Measurements from ENCODE around the gene HSPBAP1.

Gene HSPBAP1, protein sequence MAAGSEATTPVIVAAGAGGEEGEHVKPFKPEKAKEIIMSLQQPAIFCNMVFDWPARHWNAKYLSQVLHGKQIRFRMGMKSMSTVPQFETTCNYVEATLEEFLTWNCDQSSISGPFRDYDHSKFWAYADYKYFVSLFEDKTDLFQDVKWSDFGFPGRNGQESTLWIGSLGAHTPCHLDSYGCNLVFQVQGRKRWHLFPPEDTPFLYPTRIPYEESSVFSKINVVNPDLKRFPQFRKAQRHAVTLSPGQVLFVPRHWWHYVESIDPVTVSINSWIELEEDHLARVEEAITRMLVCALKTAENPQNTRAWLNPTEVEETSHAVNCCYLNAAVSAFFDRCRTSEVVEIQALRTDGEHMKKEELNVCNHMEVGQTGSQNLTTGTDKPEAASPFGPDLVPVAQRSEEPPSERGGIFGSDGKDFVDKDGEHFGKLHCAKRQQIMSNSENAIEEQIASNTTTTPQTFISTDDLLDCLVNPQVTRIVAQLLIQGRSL

DNA sequence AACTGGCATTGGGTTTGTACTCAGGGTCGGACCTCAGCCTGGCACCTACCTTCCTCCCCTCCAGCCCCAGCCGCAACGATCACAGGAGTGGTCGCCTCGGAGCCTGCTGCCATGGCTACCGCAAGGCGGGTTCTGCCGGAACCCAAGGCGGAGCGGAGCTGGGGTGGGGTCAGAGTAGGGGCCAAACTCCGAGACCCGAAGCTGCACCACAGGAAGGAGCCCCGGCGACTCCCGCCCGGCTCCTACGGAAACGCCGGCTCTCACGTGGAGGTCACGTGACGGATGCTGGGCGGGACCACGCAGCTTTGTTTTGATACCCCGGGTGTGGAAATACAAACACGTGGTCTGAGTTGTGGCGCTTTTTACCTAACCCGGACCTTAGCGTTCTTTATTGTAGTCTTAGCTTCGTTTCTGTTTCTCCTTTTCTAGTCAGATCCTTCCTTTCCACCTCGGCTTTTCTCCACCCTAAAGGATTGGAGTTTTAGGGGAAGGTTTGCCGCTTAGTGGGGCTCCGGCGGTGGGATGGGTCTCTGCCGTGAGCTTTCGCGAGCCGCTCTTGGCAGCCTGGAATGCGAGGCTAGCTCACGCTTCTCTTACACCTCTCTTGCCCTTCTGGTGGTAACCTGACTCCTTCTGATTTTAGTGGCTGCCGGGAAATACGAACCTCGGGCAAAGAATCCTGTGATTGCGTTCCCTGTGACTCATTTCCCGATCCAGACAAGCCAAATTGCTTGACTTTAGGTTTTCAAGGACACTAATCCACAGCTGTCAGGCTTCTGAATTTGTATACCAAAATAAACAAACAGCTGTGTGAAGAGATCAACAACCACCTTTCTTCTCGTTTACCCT is at the start of gene HSPBAP1:
TSS of gene HSPBAP1 (minus strand) at position 264 of the 849 bp plus-strand sequence. CDS start at position 113, 151 bp downstream.
- DNase-seq, result no peak

DNA sequence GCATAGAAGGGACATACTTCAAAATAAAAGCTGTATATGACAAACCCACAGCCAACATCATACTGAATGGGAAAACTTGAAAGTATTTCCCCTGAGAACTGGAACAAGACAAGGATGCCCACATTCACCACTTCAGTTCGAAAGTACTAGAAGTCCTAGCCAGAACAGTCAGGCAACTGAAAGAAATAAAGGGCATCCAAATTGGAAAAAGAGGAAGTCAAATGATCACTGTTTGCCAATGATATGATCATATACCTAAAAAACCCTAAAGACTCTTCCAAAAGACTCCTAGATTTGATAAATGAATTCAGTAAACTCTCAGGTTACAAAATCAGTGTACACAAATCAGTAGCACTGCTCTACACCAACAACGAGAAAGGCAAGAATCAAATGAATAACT is 42.0 kb upstream of the HSPBAP1 start:
- DNase-seq, result no peak

DNA sequence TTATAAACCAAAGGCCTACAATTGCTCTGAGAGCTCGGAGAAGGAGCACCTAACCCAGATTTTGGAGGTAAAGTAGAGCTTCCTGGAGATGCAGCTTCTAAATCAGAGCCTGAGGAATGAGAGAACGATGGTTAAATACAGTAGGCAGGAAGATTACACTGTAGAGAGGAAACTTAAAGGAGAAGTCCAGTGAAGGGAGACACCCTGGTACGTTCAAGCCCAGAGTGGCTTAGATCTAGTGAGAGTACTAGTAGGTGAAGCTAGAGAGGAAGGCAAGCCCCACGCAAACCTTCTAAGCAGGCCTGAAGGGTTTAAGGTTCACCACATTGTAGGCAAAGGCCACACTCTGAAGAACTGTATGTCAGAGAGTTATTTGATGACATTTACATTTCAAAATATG is 34.6 kb upstream of the HSPBAP1 start:
- DNase-seq, result no peak

DNA sequence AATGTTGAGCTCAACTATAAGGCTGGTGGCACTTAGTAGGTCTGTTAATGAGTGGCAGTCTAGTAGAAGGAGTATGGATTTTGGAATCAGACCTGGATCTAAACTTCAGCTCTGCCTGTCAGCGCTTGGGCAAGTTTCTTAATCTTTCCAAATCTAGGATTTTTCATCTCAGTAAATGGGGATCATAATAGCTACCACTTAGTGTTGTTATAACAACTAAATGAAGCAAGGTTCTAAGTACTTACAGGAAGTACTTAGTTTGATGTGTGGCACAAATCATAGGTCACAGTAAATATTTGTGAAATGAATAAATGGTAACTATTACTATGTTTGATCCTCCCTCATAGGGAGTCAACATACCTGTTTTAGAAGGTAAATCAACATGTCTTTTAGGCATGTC is 32.6 kb upstream of the HSPBAP1 start:
- no peak for DNase-seq

DNA sequence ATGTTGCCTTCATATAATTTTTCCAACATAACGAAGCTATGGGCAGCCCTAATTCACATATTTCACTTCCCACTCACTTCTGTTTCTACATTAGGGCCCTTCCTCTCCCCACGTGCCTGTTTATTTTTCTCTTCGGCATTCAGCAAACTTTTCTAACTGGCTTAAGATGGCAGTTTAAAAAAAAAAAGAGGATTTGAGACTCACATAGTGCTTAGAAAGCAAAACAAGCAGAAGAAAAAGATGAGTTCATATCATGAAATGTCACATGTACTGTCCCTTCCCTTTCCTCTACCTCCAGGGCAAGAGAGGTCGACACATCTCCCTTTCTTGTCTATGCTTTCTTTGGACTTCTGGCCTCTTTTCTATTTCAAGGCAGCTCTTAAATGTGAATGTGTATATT is 31.8 kb upstream of the HSPBAP1 start:
- no peak for DNase-seq

DNA sequence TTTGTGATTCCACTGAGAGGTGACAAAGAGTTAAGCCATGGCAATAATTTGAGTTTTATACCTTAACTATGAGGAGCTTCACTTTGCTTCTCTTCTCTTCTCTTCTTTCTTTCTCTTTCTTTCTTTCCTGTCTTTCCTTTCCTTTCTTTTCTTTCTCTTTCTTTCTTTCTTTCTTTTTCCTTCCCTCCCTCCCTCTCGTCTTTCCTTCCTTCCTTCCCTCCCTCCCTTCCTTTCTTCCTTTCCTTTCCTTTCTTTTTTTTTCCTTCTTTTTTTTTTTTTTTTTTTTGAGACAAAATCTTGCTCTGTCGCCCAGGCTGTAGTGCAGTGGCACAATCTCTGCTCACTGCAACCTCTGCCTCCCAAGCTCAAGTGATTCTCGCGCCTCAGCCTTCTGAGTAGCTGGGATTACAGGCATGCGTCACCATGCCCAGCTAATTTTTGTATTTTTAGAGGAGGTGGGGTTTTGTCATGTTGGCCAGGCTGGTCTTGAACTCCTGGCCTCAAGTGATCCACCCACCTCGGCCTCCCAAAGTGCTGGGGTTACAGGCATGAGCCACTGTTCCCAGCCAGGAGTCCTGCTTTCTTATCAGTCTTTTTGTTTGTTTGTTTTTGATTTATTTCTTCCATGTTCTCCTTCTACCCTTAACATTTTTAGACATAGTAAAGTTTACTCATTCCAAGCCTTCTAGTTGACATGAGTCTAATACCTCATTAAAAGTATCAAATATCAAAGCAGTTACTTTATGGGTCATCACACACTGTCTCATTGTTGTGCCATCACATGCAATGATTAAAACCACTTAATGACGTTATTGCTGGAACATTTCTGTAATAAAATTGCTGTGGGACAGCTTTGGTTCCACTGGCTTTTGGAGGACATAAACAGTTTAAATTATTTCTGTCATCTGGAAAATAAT is 31.1 kb upstream of the HSPBAP1 start:
- DNase-seq, result no peak

DNA sequence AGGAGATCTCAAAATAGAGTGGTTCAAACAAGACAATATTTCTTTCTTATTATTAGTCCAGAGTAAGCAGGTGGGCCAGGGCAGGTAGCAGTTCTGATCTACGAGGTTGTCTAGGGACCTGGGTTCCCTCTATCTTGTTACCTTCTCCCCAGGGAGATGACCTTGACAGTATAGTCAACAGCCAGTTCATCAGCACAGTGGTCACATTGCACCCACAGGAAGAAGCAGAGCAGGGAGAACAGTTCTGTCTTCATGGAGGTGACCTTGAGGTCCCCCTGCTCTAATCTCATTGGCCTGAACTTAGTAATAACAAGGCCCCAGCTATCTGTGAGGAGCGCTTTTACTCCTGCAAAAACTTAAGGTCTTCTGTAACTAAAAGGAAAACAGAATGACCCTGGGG is 23.0 kb upstream of the HSPBAP1 start:
- DNase-seq, result no peak

DNA sequence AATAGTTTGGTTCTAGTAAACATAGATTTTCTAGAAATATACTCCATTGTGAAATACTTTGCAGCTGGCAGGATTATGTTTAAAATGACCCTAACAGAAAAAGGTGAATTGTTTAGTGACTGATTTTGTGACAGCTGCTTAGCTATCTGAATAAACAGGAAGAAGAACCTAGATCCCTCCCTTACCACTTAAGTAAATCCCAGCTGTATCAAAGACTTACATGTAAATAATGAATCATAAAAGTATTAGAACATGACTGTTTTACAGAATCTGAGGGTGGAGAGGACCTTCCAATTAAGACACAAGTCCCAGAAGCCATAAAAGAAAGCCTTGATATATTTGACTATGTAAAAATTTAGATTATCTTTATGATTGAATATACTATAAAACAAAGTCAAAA is 17.1 kb upstream of the HSPBAP1 start:
- DNase-seq, result no peak

DNA sequence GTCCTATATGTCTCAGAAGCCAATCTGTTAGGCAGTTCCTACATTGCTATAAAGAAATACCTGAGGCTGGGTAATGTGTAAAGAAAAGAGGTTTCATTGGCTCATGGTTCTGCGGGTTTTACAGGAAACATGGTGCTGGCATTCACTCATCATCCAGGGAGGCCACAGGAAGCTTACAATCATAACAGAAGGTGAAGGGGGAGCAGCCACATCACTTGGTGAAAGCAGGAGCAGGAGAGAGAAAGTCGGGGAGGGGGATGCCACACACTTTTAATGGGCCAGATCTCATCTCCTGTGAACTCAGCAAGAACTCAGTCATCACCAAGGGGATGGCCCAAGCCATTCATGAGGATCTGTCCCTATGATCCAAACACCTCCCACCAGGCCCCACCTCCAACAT is 10.3 kb upstream of the HSPBAP1 start:
- no peak for DNase-seq

DNA sequence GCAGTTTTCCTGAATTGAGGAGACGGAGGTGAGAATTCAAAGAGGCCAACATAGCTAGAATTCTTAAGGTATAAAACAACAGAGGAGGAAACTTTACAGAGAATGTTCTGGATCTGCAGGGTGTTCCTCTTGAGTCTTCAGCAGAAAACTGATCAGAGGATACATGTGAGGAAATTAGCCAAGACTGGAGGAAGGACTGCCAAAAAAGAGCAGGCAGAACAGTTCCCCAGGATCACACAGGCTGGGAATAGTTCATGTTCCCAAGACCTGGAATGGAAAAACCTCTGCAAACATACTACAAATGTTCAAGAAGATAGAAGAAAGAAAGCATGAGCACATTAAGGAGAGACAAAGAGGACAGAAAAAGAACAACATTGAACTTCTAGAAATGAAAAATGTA is 8.7 kb upstream of the HSPBAP1 start:
- no peak for DNase-seq

DNA sequence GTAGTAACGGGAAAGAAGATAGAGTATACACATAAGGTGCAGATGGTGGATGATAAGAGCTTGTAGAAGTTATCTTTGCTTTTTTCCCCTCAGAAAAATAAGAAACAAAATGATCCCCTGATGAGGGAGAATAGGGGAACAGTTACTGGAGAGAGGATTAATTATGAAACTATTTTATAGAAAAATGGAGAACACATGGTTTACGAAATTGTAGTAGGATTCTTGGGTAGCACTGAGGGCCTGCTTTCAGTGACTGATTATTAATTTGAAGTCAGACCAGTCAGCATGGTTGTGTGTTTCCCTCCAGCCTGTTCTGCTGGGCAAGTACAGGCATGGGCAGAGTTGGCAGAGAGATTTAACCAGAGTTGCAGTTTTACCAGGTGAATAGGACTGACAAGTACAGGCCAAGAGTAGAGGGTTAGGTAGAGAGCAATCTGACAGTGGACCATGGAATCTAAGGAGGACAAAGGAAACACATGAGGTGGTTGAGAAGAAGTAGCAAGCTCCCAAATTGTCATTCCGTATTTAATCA is 7.1 kb upstream of the HSPBAP1 start:
- DNase-seq, result no peak

DNA sequence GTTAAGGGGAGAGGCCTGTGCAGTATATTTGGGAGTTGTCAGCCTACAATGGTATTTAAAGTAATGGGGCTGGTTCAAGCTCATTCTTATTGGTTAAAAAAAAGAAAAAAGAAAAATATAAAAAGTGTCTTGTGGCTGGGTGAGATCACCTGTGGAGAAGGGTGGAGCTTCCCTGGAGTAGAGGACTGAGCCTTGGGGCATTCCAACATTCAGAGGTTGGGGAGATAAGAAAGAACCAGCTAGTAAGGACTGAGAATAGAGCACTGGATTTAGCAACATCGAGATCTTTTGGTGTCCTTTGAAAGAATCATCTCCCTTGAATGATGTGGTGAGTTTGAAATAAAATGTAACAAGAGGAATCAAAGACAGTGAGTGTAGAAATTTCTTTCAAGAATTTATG is 6.4 kb upstream of the HSPBAP1 start:
- DNase-seq, result no peak

DNA sequence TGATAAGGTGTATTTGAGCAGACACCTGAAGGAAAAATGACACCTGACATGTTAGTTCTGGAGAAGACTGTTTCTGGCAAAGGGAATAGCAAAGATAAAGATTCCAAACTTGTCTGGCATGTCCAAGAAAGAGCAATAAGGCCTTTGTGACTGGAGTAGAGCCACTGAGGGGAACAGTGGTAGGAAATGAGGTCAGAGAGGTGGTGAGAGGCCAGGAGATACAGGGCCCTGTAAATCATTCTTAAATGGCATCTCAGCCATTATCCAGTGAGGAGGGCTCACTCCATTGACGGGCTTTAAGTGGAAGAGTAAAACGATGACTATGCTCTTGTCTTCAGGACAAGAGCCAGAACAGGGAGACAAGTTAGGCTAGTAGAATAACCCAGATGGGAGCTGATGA is 5.7 kb upstream of the HSPBAP1 start:
- DNase-seq, result no peak

DNA sequence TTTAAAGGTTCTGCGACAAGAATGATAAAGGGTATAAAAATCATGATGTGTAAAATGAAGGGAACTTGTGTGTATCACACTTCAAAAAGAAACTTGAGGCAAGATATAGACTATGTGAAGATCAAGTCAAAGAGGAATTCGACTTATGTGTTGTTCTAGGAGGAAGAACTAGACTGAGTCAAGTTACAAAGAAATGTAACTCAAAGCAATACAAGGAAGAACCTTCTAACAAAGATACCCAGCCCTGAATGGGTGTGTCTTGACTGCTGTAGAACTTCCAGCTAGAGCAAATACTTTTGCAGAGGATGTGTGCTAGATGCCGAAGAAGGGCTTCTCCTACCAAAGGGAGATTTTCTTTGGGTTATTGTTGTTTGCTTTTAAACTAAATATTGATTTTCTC is 3.7 kb upstream of the HSPBAP1 start:
- no peak for DNase-seq

DNA sequence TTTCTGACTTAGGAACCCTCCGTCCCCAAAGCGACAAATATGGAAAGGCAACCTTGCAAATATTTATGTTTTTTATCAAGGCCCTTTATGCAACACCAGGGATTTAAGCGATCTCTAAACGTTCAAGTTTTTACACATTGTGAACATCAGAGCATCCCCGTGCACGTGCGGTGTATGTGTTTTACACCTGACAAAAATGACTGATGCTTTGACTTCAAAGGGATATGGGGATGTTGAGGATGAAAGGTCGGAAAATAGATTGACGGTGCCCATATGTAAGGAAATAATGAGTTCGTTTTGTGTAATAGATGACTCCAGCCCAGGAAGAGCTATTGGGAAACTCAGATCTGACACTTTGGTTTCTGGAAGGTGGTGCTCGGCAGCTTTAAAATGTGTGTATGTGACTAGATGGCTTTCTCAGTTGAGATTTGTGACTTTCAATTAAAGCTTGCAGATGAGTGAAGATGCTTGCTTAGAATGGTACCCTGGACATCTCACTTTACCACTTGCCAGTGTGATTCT is 2.1 kb upstream of the HSPBAP1 start:
- DNase-seq, result no peak

DNA sequence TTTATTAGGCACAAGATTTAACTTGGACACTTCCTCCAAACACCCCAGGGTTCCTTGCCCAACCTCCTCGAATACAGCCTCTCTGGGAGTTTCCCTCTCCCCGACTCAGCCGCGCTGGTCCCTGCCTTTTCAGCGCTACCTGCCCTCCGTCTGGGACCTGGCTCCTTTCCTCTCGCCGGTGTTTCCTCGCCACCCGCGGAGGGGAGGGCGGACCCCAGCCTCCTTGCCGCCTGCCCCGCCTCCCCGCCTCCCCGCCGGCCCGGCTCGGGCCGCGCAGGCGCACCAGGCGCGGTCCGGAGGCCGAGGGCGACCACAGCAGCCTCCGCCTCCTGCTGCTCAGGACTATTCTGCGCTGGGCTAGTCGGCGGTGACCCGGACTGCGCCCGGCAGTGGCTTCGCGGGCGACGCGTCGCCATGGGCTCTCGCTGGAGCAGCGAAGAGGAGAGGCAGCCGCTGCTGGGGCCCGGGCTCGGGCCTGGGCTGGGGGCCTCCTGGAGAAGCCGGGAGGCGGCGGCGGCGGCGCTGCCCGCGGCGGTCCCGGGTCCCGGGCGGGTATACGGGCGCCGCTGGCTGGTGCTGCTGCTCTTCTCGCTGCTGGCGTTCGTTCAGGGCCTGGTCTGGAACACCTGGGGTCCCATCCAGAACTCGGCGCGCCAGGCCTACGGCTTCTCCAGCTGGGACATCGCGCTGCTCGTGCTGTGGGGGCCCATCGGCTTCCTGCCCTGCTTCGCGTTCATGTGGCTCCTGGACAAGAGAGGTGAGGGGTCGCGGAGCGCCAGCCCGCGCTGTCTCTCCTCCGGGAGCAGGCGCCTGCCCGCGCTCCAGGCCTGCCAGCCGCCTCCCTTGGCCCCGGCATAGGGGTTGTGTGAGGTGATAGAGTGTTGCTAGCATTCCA is 1.4 kb upstream of the HSPBAP1 start, which contains the start of gene SLC49A4:
TSS of gene SLC49A4 (plus strand) at position 291 of the 895 bp plus-strand sequence. CDS start at position 415, 124 bp downstream.
- no peak for DNase-seq

DNA sequence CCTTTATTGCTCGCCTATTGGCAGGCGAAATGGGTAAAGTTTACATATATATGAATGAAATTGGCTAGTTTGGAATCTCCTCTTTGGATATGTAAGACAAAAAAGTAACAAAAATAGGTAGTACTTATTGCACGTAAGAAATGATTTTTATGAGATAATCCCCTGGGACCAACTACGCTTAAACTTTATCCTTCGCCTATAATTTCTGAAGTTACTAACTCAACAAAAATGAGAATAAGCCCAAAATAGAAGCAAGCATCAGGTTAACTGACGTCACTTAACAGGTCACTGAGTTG is 800 bp upstream of the HSPBAP1 start:
- DNase-seq, result no peak

DNA sequence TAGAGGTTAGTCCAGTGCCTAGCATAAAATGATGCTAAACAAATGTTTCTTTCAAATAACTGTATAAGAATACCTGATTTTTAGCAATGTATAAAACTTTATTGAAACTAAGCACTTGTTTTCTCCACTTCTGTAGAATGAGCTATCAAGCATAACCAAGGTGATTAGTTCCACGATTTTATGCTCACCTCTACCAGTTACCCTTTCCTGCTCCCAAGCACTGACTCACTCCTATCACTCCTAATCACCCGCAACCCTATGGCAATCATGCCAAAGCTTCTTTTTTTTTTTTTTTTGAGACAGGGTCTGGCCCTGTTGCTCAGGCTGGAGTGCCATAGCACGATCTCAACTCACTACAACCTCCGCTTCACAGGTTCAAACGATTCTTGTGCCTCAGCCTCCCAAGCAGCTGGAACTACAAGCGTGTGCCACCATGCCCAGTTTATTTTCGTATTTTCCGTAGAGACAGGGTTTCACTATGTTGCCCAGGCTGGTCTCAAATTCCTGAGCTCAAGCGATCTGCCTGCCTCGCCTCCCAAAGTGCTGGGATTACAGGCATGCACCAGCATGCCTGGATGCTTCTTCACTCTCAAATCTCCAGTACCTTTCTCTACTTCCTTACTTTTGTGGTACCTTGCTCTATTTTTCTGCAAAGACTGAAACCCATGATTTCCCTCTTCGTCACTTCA is 3.9 kb downstream of the HSPBAP1 start:
- DNase-seq, result no peak

DNA sequence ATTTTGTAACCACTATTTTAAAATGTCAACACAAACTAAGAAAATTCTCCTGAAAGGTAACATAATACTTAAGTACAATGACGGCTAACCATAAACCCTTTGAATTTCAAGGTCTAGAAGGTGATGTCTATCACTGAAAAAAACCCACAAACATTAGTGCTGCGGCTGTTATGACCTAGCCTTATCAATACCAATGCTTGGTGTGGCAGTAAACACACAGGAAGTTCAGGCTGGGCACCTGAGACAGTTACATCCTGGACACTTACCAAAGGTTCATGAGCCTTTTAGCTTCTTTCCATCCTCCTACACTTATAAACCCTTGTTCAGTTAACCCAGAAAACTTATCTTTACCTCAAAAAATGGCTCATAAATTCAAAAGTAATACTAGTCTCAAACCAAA is 5.8 kb downstream of the HSPBAP1 start:
- DNase-seq, result no peak

DNA sequence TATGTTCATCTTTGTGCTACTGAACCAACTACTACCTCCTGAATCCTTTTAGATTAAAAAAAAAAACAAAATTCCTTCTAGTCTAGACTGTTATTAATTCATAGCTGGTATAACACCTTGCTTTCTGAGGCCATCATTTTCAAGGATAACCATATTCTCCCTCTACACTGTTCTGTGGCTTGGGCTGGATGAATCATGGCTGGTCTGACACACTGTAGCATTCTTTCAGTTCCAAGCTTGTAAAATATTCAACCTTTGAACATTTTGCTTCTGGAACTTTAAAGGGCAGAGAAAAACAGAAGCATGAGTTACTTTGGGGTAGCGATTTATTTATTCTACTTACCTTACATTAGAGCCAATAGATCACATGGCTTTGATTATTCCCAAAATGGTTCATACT is 7.6 kb downstream of the HSPBAP1 start:
- no peak for DNase-seq

DNA sequence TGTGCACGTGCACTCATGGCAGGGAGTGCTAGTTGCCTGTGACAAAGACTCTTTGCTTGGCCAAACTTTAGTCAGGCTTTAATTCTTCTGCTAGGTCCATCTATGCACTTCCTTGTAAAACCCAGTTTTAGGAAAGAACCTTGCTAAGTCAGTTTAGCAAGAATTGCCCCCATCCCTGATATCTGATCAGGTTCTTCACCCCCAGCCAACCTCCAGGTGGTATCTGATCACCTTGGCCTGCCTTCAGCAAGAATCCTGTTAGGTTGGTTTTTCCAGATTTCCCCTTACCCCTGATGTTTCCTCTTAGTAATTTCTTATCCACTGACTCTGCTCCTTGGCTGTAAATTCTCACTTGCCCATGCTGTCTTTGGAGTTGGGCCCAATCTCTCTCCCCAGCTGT is 8.4 kb downstream of the HSPBAP1 start:
- no peak for DNase-seq

Measured in SIG-M5 (cell line).